ENCODE measurements around the gene SCAF8.
"Not testable (repeated sequence)": the region's sequence is repeated elsewhere in the genome, so short reads cannot be mapped to it uniquely, and the experiment has no call there.

Gene SCAF8, protein sequence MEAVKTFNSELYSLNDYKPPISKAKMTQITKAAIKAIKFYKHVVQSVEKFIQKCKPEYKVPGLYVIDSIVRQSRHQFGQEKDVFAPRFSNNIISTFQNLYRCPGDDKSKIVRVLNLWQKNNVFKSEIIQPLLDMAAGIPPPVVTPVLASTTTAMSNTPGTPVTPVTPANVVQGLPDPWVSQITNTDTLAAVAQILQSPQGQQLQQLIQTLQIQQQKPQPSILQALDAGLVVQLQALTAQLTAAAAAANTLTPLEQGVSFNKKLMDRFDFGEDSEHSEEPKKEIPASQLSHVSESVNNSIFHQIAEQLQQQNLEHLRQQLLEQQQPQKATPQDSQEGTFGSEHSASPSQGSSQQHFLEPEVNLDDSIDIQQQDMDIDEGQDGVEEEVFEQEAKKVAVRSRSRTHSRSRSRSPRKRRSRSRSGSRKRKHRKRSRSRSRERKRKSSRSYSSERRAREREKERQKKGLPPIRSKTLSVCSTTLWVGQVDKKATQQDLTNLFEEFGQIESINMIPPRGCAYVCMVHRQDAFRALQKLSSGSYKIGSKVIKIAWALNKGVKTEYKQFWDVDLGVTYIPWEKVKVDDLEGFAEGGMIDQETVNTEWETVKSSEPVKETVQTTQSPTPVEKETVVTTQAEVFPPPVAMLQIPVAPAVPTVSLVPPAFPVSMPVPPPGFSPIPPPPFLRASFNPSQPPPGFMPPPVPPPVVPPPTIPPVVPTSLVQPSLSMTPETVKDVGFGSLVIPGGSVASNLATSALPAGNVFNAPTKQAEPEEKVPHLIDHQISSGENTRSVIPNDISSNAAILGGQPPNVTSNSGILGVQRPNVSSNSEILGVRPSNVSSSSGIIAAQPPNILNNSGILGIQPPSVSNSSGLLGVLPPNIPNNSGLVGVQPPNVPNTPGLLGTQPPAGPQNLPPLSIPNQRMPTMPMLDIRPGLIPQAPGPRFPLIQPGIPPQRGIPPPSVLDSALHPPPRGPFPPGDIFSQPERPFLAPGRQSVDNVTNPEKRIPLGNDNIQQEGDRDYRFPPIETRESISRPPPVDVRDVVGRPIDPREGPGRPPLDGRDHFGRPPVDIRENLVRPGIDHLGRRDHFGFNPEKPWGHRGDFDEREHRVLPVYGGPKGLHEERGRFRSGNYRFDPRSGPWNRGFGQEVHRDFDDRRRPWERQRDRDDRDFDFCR (N-terminal part only)

DNA sequence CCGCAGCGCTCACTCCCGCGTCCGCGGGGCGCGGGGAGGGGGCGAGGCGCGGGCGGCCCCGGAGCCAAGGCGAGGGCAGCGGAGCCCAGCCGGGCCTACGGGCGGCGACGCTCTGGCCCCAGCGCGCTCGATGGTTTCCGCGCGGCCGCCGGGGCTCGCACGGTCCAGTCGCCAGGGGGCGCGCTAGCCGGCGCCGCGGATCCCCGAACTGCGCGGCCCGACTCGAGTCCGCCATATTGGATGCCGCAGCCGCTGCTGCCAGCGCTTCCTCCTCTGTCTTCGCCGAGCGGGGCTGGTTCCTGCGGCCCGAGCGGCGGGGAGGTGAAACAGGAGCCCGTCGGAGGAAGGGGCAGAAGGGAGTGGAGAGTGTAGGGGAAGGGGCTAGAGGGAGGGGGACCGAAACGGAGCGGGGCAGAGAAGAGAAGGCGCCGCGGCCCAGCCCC is at the start of gene SCAF8:
Gene SCAF8 (plus strand): TSS at position 234 of the 443 bp plus-strand sequence. CDS start 485 bp downstream, outside the sequence.
- peak; percentile 87 for DNase-seq

DNA sequence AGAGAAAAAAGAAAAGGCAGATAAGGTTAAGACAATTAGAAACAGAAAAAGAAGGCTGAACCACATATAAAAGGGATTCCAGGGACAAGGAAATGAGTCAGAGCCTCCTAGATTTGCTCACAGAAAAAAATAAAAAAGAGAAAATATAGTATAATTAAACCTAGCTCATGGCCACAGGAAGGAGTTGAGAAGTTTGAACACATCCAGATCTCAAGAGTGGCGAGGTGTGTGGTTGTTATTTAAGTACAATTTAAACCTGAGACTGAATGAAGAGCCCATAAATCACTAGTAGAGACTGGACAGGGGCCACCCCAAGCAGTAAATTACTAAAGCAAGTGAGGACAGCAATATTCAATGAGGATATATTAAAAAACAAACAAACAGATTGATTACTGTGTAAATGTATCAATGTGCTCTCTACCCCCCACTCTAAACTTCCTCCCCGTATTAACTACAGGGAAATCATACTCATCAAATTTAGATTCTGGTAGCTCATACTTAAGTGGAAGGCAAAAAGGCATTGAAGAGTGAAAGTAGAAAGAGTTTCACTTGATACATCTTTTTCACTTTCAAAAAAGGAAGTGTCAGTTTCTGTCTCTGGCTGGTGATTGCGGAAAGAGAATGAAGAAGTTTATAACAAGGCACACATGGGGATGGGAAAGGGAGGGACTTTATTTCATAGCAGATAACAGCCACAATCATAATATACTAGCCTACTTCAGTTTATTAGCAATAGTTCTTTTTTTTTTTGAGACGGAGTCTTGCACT is 49.3 kb upstream of the SCAF8 start:
- peak; percentile 15 for DNase-seq

DNA sequence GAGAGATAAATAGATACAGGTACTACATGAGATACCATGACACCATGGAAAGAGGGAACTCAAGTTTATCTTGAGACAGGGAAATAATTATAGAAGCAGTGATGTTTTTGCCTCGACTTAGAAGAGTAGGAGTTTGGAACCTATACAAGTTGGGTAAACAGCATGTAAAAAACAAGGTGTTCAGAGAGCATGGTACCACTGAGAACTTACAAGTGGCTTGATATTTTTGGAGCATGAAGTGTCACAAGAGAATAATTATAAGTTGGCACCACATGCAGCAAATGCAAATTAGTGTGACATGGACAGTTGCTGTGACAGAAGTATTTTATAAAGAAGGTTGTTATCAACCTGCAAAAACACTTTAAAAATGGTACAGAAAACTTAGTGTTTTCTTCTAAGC is 47.1 kb upstream of the SCAF8 start:
- no peak for DNase-seq

DNA sequence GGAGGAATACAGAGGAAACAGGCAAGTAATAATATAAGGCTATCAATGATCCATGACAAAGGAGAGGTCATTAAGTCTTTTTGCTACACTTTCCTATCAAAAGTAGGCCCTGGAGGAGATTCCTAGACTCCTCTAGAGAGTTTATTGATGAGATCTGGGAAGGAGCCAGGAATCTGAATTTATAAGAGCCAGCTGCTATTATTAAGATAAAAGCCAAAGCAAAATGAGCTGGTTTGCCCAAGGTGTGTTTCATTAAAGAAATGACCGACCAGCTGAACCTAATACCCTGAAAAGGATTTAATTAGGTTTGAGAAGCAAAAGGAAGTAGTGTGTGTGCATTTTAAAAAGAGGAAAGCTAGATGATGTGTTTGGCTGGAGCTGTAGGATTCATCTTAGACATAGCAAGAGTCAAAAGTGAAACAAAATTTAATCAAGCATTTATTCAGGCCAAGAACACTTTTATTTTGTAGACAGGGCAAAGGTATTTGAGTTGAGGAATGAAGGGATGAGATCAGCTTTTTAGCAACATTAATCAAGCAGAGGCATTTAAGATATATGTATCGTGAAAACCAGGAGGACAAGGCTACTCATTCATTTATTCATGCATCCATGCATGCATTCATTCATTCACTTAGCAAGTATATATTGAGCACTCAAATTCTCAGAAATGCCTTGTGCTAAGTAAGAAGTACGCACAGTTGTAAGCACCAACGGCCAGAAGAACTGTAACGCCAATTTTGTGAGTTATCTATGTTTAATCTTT is 43.5 kb upstream of the SCAF8 start:
- DNase-seq: no peak

DNA sequence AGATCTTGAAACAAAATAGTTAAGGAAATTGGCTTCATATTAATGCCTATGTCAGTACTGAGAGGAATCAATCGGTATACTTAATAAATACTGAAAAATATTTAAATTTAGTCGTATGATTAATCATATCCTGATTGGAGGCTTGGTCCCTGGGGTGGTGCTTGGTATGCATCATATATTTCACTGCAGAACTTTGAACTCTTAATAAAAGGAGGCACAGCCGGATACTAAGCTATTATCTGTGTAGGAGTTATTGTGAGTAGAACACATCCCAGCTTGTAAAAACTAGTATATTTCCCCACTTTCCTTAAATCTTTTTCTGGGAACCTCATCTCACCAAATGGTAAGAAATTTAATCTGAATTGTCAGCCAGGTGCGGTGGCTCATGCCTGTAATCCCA is 42.4 kb upstream of the SCAF8 start:
- DNase-seq: no peak

DNA sequence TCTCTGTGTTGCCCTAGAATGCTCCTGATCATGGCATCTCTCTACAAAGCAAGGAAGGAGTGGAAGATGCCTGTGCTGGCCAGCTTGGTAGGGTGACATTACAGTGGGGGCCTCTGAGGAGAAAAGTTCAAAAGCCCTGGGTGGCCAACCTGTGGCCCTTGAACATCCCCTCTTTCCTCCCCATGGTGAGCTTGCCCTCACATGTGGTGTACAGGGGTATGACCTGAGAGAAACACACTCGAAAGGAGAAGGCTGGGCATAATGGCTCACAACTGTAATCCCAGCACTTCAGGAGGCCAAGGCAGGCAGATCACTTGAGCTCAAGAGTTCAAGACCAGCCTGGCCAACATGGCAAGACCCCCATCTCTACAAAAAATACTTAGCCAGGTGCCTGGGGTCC is 36.6 kb upstream of the SCAF8 start:
- DNase-seq: no peak

DNA sequence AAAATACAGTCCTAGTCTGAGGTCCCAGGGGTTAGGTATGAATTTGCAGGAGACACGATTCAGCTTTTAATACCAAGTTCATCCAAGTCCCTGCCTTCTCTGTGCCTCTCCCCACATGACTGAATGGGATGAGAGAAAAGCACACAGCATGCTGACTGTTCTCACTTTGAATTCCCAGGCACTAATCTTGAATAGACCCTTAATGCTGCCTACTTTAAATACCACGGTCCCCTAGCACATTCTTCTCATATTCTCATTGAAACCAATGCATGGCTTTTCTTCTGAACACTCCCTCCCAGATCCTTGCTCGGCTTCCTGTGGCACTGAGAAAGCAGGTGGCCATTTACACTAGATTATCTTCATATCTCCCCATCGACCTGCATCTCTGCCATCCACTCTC is 30.1 kb upstream of the SCAF8 start:
- no peak for DNase-seq

DNA sequence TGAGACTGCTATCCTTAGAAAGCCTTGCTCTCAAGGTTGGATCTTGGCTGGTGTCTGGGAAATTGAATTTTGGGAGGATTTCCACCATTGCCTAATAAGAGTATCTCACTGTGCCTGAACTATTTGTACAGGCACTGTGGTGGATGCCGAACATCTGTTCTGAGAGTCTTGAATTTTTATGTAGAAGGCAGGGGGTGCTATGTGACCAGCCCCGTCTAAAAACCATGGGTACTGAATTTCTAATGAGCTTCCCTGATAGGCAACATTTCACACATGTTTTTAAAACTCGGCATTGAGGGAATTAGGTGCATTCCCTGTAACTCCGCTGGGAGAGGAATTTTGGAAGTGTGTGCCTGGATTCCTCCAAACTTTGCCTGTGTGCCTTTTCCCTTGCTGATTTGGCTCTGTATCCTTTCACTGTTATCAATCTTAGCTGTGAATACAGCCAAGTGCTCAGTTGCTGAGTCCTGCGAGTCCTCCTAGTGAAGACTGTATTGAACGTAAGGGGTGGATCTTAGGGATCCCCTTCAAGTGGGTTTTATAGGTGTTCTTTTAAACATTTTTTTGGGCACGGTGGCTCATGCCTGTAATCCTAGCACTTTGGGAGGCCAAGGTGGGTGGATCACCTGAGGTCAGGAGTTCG is 27.6 kb upstream of the SCAF8 start:
- DNase-seq: no peak

DNA sequence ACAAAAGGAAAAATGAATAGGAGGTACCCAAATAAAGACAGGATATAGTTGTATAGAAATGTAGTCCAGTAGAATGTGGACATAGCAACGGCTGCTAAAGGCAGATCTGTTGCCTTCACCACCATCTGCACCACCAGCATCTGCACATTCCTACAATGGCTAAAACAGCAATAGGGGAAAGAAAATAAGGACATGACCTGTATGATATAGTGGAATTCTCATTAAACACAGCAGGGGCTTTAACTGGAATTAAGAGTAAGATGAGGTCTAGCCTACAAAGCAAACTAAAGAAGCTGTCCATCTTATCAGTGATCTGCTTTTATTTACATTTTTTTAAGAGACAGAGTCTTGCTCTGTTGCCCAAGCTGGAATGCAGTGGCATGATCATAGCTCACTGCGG is 26.8 kb upstream of the SCAF8 start:
- DNase-seq: no peak

DNA sequence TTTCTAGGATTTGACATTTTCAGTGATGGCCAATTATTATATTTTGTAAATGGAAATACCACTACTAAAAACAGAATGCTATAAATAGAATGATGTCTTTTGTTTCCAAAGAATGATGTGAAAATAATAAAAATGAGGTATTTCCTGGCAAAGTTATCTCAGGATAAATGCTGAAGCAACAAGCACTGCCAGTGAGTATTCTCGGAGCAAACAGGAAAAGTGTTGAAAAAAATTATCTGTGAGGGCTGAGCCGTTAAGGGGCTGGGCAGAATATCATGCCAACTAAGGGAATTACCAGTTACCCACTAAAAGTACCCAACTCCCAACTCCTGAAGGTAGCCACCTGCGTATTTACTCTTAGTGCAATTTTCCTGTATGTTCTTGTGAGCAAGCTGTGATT is 23.6 kb upstream of the SCAF8 start:
- no peak for DNase-seq

DNA sequence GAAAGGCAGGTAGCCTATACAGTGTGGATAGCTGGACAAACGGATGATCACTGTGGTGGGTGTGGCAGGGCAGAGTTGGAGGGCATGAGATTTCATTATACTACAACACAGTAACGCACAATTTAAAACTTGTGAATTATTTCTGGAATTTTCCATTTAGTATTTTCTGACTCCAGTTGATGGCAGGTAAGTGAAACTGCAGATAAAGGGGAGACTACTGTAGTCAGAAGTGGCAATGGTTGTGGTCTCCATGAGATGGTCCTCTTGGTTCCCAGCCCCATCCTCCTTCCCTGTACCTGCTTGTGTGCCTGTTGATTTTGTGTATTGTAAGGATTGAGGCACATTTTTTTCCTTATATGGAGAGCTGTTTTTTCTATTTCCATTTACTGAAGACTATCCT is 22.5 kb upstream of the SCAF8 start:
- no peak for DNase-seq

DNA sequence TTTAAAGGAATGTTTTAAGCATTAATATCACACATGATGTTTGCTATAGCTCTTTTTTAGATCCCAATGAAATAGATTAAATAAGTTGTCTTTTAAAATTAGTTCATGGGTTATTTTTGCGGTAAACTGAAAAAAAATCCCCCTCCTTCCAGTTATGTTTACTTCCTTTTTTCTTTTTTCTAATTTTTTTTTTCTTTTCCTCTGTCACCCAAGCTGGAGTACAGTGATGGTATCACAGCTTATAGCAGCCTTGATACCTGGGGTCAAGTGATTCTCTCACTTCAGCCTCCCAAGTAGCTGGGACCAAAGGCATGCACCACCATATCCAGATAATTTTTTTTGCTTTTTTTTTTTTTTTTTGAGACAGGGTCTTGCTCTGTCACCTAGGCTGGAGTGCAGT is 17.8 kb upstream of the SCAF8 start:
- DNase-seq: no peak

DNA sequence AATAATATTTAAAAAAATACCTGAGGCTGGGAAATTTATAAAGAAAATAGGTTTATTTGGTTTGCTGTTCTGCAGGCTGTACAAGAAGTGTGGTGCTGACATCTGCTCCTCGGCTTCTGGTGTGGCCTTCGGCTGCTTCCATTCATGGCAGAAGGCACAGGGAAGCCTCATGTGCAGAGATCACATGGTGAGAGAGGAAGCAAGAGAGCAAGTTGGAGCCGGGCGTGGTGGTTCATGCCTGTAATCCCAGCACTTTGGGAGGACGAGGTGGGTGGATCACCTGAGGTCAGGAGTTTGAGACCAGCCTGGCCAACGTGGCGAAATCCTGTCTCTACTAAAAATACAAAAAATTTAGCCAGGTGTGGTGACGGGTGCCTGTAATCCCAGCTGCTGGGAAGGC is 16.9 kb upstream of the SCAF8 start:
- not testable (repeated sequence) for DNase-seq

DNA sequence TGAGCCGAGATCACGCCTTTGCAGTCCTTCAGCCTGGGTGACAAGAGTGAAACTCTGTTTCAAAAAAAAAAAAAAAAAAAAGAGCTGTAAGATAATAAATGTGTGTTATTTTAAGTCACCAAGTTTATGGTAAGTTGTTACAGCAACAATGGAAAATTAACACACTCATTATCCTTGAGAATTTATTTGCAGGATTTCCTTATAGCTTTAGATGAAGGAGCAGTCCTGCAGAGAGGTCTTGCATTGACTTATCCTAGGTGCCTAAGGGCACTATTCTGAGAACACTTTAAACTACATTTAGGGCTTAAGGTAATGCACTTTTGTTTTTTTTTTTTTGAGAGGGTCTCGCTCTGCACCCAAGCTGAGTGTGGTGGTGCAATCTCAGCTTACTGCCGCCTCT is 13.8 kb upstream of the SCAF8 start:
- DNase-seq: no peak

DNA sequence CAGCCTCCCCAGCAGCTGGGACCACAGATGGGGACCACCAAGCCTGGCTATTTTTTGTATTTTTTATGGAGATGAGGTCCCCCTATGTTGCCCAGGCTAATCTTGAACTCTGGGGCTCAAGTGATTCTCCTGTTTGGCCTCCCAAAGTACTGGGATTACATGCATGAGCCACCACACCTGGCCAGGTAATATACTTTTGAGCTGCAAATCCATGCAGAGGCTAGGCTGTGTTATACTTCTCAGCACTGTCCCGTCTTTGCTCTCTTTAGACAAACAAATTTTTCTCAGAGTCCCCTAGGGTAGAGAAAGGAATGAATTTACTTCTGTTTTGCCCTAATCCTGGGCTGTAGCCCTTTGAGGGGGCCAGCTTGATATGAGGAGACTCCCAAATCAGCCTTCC is 13.4 kb upstream of the SCAF8 start:
- DNase-seq: no peak

DNA sequence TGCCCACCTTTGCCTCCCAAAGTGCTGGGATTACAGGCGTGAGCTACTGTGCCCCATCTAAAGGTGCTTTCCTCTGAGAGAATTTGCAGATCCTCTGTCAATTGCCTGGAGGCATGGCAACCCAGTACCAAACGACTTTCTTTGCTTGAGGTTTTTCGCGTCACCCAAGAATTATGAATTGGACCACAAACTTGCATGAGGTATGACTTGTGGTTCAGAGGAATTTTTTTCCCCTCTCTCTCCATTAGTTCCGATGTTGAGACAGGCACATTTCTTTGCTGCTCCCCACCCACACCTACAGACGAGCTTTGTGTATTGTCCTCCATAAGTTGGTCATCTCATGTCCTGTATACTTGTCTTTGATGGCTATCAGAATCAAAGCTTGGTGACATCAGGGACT is 11.8 kb upstream of the SCAF8 start:
- DNase-seq: no peak

DNA sequence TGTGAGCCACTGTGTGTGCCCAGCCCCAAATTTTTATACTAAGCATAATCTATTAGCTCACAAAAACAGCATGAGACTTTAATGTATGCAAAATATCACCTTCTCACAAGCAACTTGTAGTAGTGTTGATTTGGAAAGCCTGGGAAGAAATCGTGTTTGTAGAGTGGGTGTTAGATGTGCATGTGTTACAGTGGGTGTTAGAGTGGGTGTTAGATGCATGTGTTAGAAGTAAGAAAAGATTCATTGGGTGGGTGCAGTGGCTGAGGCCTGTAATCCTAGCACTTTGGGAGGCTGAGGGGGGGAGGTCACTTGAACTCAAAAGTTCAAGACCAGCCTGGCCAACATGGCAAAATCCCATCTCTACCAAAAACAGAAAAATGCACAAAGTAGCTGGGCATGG is 6.3 kb upstream of the SCAF8 start:
- DNase-seq: no peak

DNA sequence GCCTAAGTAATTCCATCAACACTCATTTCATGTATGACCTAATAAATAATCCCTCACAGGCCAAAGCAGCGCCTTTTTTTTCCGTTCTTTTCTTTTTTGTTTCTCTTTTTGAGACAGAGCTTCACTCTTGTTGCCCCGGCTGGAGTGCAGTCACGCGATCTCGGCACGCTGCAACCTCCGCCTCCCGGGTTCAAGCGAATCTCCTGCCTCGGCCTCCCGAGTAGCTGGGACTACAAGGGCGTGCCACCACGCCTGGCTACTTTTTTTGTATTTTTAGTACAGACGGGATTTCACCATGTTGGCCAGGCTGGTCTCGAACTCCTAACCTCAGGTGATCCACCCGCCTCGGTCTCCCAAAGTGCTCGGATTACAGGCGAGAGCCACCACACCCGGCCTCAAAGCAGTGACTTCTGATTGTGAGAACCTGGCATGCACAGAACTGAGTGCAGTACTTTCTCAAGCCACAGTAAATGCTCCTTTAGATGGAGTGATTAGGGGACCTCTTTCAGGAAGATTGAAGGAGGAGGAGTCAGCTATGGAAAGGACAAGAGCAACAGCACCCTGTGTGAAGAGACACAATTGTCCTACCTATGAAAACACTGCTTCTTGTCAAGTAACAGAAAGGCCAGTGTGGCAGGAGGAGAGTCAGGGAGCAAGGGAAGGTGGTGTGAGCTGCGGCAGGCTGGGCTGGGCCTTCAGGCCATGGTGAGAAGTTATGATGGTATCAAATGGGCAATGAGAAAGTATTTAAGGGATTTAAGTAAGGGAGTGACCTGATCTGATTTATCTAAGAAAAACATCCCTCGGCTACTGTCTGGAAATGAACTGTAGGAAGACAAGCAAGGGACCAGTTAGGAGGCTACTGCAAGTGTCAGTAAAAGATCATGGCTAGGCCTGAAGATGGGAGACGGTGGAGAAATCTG is 1.7 kb upstream of the SCAF8 start:
- peak; percentile 5 for DNase-seq

DNA sequence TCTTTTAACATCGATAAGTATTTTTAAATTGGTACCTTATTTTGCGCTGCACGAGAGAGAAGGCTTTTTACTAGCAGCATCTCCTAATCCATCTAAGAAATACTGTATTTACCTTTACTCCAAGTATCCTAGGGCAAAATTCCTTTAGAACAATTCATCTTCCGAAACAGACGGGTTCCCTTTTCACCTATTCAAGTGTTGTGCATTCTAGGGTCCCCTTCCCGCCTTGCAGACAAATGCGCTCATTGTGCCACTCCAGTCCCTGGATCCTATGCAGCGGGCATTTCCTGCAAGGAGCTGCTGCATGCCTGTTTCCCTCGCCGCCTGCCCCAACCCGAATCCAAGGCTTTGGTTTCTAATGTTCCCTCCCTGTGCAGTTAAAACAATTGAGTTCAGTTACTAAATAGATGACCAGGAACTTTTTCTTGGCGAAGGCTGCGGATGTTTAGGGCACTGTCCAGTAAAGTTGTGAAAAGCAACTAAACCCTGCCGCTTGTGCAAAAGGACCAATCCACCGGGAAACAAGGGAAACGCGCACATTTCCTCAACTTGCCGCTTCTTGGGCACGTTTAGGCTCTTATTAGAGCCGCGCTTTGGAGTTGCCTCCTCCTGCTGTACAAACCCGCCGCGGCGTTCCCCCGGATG is 556 bp upstream of the SCAF8 start:
- DNase-seq: peak; percentile 83

Data from DMS53 (cell line).